Endometrial microvascular endothelial cells (primary cell): ENCODE measurements around the gene OR10G3. TPM values are rescaled to one million over a fixed set of nuclear protein-coding genes. Genes with fewer than 3 reads are reported as not detected.
"Not testable (repeated sequence)": the region's sequence is repeated elsewhere in the genome, so short reads cannot be mapped to it uniquely, and the experiment has no call there.

Source experiments
- in situ Hi-C: cut with HindIII; loops from 2 replicates; pipeline ENCODE4 v1.10.0; 2017; ENCODE audit warnings: low sequenced_read_pairs, low pct_unique_long_range_greater_than_20kb; ENCODE audit errors: inconsistent ontology term
- total RNA-seq: library from RNA; depleted of rRNA; stranded (reverse); fragments of >200 nt; gene quantifications from one replicate; pipeline ENCODE4 v1.2.3, GENCODE V29; 2015; ENCODE audit errors: inconsistent ontology term

OR10G3 gene, protein sequence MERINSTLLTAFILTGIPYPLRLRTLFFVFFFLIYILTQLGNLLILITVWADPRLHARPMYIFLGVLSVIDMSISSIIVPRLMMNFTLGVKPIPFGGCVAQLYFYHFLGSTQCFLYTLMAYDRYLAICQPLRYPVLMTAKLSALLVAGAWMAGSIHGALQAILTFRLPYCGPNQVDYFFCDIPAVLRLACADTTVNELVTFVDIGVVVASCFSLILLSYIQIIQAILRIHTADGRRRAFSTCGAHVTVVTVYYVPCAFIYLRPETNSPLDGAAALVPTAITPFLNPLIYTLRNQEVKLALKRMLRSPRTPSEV
- total RNA-seq = not detected

DNA sequence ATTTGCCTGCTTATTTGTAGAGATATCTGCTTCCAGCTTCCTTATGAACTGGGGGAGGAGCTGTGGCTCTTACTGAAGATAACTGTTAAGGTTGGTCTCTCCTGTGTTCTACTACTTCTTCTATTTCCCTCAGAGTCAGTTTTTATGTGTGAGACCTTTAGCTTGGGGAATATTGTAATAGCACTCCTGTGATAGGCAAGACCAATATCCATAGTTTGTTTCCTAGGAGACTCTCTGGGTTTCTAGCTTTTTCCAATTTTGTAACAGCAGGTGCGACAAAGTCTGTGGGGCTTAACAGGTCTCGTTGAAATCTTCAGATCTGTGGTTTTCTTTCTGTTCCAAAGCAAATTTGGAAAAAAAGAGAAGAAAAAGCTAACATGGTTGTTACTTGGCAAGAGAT, at the start of gene OR10G3:
TSS of gene OR10G3 (minus strand) at position 101 of the 400 bp plus-strand sequence. CDS start 9,332 bp downstream, outside the sequence.
- in situ Hi-C loops = no loop called here

DNA sequence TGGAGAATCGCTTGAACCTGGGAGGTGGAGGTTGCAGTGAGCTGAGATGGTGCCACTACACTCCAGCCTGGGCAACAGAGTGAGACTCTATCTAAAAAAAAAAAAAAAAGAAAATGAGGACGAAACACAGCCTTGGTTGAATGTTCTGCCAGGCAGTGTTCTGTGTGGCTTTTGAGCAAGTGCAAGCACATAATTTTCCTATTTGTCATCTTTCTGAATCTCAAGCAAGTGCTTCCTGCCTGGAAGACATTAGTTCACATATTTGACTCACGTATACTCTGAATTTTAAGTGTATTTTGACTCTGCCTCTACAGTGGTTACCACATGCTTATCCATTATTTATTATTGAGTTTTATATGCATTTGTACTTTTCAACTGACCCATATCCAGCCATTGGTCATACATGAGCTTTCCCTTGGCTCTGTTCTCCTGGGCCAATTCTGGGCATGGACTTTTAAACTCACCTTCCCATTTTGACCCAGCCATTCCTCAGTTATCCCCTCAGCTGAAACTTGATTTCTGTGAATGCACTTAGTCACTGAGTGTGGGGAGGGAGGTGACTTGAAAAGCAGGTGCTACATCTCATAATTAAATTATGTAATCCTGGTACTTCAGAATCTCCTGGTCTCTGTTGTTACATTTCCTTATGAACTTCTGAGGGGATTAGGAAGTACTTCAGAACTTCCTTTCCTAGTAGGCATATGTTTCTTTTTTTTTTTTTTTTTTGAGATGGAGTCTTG, 46.8 kb upstream of the OR10G3 start:
- in situ Hi-C loops = no loop called here

DNA sequence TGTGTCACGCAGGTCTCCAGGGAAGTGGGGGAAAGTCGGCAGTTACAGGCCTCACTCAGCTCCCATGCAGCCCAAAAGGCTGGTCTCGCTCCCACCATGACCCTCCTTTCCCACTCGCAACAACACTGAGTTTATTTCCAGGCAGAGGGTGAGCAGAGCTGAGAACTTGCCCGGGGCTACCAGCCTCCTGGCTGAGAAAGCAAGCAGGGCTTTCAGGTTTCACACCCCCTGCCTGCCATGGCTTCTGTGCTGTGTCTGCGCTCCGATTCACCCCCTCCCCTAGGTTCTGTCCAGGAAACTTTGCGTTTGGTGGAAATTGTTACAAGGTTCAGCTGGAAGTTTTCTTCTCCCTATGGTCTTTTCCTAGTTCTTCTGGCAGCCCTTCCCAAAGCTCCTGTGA, 37.7 kb upstream of the OR10G3 start:
- in situ Hi-C loops = no loop called here

DNA sequence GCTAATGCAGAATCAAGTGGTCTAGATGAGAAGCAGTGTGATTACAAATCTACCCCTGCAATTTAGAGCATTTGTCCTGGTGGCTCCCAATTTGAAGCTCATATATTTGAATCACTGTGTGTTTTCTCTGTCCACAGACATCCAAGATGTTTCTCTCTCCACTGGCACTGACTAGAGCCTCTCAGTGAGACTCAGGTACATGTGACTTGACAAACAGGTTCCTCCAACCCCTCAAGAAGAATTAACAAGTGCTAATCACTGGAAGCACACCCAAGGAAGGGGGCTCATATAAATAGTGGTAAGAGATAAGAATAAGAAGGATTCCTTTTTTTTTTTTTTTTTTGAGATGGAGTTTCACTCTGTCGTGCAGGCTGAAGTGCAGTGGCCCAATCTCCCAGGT, 34.4 kb upstream of the OR10G3 start:
- in situ Hi-C loops = no loop called here

DNA sequence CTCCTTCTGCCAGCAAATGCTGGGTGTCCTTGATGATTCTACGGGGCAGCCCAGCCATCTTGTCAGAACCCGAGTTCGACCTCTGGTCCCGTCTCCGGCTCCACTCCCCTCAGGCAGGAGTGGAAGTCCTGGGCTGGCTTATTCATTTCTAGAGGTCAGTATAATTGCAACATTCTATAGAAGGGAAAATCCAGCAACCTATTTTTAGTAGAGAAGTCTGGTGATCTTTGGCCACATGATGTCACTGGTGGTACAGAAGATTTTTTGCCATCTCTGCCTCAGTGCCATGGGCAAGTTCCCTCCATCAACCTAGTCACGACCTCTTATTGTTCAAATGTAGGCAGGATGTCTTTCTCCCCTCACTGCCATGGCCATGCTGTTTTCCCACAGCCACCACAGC, 32.4 kb upstream of the OR10G3 start:
- in situ Hi-C loops = no loop called here

DNA sequence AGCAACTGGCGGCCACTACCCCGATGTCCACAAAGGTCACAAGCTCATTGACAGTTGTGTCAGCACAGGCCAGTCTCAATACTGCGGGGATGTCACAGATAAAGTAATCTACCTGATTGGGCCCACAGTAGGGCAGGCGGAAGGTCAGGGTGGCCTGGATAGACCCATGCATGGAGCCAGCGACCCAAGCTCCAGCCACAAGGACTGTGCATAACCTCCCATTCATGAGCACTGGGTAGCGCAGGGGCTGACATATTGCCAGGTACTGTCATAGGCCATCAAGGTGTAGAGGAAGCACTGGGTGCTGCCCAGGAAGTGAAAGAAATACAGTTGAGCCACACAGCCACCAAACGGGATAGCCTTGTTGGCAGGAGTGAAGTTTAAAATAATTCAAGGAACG, 22.3 kb upstream of the OR10G3 start:
- in situ Hi-C loops = not testable (repeated sequence)

DNA sequence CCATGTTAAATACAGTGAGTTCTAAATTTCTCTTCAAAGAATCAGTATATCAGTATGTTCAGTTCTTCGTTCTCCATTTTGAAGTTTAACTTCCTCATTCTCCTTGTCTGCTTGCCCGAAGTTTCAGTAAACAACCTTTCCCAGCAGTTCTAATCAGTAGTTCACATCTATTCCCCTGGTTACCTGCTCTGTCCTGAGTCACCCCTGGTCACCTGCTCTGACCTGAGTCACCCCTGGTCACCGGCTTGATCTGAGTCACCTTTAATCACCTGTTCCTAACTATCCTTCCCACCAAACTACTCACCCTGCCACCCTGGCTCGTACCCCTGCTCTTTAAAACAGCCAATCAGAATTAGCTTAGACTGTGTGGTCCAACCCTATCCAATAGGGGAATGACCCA, 9.4 kb upstream of the OR10G3 start:
- in situ Hi-C loops = no loop called here

DNA sequence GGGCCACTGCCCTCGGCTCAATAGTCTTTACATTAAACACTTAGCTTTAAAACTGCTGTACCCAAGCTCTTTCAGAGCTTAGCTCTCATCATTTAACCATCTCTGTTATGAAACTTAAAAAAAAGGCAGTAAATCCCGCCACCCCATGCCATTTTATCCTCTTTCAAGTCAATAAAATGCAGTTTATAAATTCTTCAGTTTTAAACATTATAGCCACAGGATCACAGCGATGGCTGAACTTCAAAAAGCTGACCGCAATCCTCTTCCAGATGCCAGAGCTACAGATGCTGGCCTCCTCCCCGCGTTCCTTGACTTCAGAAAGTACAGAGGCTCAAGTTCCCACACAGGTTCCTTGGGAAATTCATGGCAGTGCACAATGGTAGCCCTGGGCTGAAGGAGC, 4.2 kb downstream of the OR10G3 start:
- in situ Hi-C loops = no loop called here

DNA sequence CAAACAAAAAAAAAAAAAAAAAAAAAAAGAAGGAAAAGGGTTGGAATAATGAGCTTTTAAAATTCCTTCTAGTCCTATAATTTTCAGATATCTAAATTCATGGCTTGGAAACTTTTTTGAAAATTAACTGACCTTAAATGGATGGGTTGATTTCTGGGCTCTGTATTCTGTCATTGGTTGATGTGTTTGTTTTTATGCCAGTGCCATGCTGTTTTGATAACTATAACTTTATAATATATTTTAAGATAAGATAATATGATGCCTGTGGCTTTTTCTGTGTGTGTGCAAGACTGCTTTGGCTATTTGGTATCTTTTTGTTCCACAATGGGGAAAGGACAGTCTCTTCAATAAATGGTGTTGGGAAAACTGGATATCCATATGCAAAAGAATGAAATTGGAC, 7.3 kb downstream of the OR10G3 start:
- in situ Hi-C loops = no loop called here

DNA sequence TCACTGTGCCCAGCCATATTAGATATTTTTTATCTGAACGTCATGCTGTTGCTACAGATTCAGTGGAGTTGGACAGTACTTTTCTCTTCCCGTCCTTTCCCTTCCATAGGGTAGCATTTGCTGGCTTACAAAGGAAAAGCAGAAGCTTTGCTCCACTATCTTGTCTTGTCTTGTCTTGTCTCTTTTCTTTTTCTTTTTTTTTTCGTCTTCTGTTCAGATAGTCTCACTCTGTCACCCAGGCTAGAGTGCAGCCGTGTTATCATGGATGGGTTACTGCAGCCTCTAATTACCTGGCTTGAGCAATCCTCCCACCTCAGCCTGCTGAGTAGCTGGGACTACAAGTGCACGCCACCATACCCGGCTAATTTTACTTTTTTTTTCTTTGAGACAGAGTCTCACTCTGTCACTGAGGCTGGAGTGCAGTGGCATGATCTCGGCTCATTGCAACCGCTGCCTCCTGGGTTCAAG, 21.1 kb downstream of the OR10G3 start:
- in situ Hi-C loops = no loop called here

DNA sequence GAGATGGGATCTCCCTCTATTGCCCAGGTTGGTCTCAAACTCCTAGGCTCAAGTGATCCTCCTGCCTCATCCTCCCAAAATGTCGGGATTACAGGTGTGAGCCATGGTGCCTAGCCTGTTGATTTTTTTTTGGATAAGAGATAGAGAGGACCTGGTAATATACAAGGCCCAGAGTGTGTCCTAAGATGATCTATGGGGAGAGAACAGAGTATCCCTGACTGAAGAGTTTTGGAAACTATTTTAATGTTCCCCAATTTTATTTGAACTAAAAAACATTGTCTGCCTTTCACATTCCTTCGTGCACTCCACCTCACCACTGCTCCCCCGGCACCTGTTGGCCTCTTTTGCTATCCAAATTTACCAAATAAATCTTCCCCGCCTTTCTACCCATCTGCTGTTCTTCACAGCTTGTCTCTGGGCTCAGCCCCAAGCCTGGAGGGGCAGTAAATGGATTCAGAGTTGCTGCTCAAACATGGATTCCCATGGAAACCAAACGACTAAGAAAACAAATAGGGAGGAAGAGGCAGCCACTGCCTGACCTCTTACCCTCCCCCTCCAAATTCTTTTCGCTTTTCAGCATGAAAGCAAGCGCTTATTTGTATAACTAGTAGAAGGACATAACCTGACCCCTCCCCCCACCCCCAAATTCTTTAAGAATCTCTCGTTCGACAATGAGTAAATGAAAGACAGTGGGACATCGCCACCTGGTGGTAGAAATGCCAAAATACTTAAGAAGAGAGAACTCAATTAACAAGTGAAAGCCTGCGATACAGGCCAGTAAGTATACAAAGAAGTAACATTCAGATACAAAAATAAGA, 22.6 kb downstream of the OR10G3 start:
- in situ Hi-C loops = no loop called here

DNA sequence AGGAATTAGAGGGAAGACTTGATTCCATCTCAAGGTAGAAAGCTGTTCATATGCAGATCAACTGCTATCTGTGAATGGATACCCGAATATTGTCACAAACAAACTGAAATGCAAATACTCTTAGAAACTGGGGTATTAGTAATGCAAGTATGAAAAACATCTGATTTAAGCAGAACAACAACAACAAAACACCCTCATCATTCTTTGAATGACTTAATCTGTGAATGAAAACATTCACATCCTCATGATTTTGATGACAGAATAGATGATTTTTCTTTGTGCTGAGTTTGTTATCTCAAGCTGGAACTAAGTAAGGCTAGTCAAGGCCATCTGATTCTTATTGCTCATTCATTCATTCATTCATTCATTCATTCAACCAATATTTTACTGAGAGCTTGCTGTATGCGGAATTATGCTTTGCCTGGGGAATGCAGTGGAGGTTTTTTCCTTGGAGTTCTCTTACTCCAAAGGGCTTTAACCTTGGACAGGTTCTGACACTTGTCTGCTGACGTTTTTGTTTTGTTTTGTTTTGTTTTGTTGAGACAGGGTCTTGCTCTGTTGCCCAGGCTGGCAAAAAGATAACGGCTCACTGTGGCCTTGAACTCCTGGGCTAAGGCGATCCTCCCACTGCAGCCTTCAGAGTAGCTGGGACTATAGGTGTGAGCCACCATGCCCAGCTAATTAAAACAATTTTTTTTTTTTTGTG, 23.3 kb downstream of the OR10G3 start:
- in situ Hi-C loops = no loop called here

DNA sequence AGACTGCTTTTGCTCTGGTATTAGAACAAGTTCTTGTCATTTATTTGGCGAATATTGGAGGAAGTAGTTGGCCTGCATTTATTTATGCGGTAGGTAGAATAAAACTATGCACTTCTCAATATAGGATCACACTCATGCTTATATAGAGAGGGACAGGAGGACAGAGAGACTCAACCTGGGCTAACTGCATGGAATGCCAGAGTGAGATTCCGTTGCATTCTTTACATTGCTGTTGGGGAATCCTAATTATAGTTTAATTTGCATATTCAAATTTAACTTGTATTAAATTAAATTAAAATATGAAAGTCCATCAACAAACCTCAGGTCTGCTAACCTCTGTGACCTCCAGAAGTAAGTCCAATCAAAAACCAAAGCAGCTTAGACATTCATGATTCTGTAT, 26.6 kb downstream of the OR10G3 start:
- in situ Hi-C loops = no loop called here

DNA sequence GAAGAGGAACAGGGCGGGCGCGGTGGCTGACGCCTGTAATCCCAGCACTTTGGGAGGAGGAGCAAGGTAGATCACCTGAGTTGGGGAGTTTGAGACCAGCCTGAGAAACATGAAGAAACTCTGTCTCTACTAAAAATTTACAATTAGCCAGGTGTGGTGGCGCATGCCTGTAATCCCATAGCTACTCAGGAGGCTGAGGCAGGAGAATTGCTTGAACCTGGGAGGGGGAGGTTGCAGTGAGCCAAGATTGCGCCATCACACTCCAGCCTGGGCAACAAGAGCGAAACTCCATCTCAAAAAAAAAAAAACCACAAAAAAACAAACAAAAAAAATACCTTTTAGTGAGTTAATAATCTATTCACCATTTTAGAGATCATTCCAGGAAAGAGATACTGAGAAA, 35.3 kb downstream of the OR10G3 start:
- in situ Hi-C loops = not testable (repeated sequence)

DNA sequence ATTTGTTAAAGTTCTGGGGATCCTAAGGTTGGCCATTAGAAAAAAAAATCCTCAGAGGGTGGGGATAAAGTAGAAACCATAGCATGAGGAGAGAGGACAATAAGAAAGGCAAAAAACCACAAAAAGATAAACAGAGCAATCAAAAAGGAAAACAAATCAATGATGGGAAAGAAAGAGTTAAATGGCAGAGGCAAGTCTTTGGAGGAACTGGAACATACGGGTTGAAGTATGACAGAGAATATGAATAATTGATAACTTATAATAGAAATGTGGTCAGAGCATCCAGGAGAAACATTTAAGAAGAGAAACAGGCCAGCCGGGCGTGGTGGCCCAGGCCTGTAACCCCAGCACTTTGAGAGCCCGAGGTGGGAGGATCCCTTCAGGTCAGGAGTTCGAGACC, 35.9 kb downstream of the OR10G3 start:
- in situ Hi-C loops = no loop called here

DNA sequence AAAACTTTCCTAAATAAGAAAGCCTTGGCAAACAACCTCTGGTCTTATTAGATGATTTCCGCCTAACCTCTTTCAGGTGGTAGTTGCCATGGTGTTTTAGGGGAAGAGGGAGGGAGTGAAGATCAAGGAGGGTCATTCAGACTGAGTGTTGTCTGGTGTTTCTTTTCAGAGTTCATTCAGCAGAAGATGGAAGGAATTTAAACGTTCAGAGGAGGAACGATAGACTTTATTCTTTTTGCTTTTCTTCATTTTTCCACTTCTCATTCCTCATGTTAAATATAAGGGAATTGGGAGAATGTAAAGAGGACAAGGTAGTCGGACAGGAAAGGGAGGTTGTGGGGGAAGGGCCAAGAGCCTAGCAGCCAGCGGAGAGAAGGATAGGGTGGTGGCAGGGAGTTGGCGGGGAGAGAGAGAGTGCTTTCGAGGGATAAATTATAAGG, 36.3 kb downstream of the OR10G3 start:
- in situ Hi-C loops = no loop called here

DNA sequence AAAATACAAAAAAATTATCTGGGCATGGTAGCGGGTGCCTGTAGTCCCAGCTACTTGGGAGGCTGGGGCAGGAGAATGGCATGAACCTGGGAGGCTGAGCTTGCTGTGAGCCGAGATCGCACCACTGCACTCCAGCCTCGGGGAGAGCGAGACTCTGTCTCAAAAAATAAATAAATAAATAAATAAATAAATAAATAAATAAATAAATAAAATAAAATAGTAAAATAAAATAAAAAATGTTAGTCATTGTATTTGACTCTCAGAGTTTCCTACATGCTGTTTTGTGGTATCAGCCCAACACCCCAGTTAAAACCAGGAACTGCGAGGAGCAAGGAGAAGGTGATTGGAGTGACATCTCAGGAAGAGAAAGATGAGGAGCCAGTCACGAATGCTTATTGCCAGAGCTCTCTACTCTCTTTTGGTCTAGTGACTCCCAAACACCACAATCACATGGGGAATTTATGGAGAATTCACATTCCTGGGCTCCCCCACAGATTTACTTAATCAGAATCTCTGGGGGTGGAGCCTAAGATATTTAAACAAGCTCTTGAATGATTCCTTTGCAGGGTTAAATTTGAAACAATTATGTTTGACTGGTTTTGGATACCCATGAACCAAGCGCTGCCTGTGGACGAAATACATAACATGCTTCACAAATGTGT, 38.3 kb downstream of the OR10G3 start:
- in situ Hi-C loops = no loop called here

DNA sequence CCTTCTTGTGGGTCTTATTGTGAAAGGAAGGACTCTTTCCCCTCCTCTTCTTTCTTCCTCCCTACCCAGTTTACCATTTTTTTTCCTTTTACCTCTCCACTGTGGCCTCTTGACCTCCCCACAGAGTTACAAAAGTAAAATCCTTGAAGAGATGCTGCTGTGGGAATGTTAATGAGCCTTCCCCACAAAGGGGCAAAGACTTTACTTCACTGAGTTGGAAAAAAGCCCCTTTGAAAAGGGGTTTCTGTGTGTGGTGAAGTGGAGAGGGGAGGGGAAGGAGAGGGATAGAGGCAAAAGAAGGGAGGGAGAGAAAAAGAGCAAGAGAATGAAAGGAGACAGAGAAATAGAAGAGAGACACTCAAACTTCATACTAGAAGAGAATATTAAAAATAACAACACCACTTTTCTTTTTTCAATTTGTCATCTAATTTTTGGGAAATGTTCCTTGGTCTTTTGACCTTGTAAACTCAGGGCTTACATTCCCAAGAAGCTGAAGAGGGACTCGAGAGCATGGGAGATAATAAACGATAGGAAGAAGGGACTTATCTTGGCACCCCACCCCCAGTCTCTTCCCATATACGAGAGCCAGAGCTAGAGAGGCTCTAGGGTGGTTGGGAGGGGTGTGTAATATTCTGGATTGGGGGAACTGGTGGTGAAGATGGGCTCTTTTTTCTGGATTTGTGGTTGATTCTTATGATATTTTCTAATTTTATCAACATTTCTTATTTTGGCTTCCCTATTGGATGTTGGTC, 40.5 kb downstream of the OR10G3 start:
- in situ Hi-C loops = no loop called here
